Fibroblast of villous mesenchyme (primary cell): ENCODE results near the gene GCN1. TPM values are rescaled to one million over a fixed set of nuclear protein-coding genes. Genes with fewer than 3 reads are reported as not detected.

ENCODE experiments used
- DNase-seq: peaks from one replicate; pipeline ENCODE4 v3.0.0-alpha.2; 2010; ENCODE audit warnings: low read depth
- H3K4me3 ChIP-seq: 2 replicates; pipeline ENCODE4 v1.5.1; 2011; ENCODE audit warnings: low read depth, mild to moderate bottlenecking, low read length
- total RNA-seq: library from RNA; depleted of rRNA; stranded (reverse); fragments of >200 nt; gene quantifications from 2 replicates; pipeline ENCODE4 v1.2.3, GENCODE V29; 2012
- TF ChIP-seq, protein P1 (sequence below): IDR thresholded peaks from 2 replicates; pipeline ENCODE4 v1.5.1; 2012; ENCODE audit warnings: low read depth, mild to moderate bottlenecking, low read length; ENCODE audit not compliant: insufficient read depth

The GCN1 gene
- total RNA-seq, 1 donor, result 210 TPM

DNA sequence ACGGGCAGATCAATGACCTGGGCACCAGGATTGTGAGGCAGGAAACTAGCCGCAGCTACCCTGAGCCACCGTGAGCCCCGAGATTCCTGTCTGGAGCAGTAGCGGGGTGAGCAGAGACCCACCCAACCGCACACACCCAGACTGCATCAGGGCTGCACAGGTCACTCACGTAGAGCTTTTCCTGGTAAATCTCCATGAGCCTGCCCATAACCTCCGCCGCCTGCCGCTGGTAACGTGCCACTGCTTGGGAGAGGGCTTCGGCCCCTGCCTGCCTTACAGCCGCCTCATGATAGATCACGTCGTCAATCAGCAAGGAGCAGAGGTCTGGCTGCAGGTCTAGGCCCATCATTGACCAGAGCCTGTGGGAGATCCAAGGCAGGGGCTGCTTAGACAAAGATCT lies 39.4 kb downstream of the GCN1 start:
- no peak for DNase-seq
- no peak overlapping the region for H3K4me3 ChIP-seq
- TF ChIP-seq, protein P1, sequence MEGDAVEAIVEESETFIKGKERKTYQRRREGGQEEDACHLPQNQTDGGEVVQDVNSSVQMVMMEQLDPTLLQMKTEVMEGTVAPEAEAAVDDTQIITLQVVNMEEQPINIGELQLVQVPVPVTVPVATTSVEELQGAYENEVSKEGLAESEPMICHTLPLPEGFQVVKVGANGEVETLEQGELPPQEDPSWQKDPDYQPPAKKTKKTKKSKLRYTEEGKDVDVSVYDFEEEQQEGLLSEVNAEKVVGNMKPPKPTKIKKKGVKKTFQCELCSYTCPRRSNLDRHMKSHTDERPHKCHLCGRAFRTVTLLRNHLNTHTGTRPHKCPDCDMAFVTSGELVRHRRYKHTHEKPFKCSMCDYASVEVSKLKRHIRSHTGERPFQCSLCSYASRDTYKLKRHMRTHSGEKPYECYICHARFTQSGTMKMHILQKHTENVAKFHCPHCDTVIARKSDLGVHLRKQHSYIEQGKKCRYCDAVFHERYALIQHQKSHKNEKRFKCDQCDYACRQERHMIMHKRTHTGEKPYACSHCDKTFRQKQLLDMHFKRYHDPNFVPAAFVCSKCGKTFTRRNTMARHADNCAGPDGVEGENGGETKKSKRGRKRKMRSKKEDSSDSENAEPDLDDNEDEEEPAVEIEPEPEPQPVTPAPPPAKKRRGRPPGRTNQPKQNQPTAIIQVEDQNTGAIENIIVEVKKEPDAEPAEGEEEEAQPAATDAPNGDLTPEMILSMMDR, result no peak

DNA sequence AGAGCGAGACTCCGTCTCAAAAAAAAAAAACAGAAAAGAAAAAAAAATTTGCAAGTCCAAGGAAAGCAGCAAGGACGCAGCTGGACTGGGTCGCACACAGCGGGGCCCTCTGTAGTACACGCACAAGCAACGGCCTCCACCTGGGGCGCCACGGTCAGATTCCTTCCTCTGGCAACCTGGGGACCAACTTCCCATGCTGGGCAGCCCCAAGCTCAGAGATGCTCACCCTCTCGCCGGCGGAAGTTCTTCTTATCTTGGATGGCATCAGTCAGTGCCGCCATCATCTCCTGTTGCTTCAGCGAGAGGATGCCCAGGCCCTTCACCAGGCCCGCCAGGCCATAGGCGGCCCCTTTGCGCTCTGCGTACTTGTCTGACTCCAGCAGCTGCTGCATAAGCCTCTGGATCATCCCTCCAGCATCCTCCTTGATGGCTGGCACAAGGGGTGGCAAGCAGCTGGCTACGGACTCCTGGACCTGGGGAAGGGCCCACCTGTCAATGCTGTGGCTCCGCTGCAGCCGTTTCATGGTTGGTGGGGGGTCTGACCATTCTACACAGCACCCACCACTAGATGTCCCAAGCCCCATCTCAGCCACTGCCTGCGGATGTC lies 43.5 kb downstream of the GCN1 start:
- H3K4me3 ChIP-seq, result no peak overlapping the region
- TF ChIP-seq, protein P1, result no peak
- DNase-seq, result no peak

DNA sequence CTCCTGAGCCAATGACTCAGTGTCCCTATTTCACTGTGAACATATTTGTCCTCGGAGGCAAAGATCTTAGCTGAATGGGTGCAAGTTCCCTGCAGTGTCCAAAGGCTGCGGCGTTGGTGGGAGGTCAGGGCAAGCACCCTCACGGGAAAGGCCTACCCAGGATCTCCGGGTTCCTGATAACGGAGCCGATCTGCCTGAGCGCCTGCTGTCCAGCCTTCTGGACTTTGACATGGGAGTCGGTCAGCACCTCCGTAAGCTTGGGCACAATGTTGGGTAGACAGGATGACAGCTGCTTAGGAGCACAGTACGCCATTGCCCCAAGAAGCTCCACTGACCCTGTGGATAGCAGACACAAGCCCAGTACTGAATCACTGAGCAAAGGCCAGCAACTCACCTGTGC lies 46.5 kb downstream of the GCN1 start:
- no peak for DNase-seq
- no peak overlapping the region for H3K4me3 ChIP-seq
- TF ChIP-seq, protein P1, result no peak

DNA sequence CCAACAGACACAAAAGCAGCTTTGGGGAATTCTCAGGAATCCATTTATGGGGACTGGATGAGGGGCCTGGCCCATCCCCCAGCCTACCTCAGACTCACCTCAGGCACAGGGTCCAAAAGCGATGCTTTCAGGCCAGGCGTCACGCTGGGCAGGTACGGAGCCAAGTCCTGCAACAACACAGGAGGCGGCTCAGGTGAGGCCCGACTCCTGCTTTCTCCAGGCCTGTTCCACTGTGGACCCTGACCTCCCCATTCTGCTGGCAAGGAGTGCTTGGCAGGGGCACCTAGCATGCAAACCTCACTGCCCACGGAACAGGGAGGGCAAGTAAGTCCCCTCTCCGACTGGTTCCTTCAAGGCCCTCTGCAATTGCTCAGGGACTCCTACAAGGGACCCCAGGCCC lies 49.4 kb downstream of the GCN1 start:
- H3K4me3 ChIP-seq, result no peak overlapping the region
- TF ChIP-seq, protein P1, result no peak
- DNase-seq, result no peak

DNA sequence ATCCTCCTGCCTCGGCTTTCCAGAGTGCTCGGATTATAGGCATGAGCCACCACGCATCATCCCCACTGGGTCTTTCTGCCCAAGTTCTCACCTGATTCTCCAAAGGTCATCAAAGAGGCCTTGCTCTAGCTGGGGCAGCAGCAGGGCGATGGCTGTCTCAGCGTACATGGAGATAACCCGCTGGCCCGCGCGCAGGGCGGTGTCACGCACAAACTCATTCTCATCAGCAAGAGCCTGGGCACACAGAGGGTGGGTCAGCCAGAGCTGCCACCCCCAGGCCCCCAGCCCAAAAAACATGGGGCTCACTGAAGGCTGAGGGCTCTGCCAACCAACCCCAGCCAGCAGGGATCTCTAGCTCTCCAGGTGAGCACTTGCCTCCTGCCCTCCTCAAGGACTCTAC lies 50.3 kb downstream of the GCN1 start:
- no peak for DNase-seq
- TF ChIP-seq, protein P1, result no peak
- no peak overlapping the region for H3K4me3 ChIP-seq

DNA sequence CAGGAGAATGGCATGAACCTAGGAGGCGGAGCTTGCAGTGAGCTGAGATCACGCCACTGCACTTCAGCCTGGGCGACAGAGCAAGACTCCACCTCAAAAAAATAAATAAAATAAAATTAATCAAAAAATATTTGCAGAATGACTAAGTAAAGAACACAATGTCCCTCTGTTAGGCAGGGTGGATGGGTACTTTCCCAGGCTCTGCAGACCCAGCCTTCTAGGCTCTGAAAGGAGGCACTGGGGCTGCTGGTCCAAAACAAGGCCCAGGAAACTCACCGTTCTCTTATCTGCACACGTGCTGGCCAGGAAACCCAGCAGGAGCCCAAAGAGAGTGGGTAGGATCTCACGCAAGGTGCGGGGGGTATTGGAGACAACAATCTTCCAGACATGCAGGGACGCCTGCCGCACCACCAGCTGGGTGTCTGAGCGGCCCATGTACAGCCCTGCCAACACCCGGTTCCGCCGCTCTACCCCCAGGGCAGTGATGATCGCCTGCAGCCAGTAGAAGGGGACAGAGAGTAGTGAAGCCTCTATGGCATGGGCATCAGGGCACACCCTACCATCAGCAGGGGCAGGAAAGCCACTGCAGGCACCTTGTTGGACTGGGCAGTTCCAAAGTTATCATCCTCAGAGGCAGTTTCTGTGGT lies 52.2 kb downstream of the GCN1 start:
- no peak for DNase-seq
- no peak overlapping the region for H3K4me3 ChIP-seq
- TF ChIP-seq, protein P1, result no peak

DNA sequence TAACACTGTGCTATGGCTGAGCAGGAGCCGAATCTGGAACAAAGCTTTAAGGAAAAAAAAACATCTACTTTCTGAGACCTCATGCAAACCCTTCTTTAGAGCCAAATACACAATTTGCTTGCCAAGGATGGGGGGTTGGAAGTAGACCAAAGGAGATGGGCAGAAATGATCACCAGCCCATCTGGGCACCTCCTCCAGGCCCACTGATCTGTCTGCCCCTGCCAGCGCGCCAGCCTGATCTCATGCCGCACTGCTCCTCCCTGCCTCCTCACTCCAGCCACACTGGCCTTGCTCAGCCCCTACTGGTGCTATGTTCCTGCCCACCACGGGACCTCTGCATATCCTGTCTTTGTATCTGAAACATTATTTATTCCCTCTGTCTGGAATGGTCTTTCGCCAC lies 53.2 kb downstream of the GCN1 start:
- H3K4me3 ChIP-seq, result no peak overlapping the region
- TF ChIP-seq, protein P1, result no peak
- no peak for DNase-seq
